CD4-positive, alpha-beta T cell treated with Interleukin-4 for 1 hour (primary cell): Measurements from ENCODE around the gene FARP2.
"Not testable (repeated sequence)": the region's sequence is repeated elsewhere in the genome, so short reads cannot be mapped to it uniquely, and the experiment has no call there.

Experiments
- DNase-seq, 2 donors: peaks; one replicate each; pipeline ENCODE4 v3.0.0-alpha.2; 2020 to 2022

Gene FARP2

DNA sequence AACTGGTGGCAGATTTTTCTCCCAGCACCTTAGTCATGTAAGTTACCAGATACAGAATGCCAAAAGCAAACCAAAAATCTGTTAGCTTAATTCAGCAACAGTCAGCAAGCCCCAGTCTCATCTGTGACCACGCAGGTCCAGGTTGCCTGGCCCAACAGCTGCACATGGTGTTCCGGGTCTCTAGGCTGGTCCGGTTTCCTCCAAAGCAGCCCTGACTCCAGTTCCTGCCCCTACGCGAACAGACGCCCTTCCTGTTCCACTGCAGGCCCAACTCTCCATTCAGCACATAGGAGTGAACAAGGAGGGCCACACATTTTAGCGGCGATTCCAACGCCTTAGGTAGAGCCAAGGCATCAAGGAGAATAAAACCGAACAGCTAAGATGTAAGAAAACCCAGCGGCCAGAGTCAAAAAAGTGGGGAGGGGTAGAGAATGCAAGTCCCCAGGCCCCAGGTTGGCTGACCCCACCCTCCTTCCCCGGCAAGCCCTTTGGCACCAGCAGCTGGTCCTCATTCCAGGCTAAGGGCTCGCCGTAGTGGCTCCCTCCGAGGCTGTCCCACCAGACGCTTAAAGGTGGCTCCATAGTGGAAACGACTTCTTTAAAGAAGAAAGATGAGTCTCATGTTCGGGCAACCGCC lies 150.8 kb downstream of the FARP2 start:
- DNase-seq, result no peak

DNA sequence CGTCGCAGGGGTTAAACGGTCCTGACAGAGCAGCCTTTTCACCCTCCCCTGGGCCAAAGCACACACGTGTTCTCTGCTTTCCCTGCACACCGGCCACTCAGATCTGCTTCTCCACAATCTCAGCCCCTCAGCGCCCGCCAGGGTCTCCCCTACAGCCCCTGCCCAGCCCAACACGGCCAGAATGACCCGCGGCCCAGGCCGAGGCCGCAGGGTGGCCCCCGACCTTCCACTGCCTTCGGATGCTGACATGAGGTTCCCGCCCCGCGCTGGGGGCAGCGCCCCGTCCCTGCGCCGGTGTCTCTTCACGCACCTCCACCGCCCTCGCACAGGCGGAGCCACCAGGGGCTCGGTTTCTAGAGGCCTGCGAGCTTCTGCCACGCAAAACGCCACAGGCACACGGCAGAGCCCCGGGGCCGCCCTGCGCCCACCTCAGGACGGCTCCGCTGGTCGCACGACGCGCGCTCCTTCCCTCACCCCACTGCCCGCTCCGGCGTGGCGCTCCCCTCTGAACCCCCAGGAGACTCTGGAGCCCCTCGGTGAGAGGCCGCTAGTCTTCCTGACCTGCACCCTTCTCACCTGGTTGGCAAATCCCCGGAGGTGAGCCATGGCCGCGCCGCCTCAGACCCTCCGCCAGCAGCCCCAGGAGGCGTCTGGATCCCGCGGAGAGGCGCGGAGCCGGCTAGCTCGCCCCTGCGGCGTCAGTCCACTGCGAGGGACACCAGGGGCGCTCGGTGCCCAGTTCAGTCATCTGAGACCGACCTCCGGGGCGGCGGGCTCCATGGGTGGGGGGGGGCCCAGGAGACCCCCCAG lies 151.6 kb downstream of the FARP2 start:
- peak; percentile 2 to 17 for DNase-seq

DNA sequence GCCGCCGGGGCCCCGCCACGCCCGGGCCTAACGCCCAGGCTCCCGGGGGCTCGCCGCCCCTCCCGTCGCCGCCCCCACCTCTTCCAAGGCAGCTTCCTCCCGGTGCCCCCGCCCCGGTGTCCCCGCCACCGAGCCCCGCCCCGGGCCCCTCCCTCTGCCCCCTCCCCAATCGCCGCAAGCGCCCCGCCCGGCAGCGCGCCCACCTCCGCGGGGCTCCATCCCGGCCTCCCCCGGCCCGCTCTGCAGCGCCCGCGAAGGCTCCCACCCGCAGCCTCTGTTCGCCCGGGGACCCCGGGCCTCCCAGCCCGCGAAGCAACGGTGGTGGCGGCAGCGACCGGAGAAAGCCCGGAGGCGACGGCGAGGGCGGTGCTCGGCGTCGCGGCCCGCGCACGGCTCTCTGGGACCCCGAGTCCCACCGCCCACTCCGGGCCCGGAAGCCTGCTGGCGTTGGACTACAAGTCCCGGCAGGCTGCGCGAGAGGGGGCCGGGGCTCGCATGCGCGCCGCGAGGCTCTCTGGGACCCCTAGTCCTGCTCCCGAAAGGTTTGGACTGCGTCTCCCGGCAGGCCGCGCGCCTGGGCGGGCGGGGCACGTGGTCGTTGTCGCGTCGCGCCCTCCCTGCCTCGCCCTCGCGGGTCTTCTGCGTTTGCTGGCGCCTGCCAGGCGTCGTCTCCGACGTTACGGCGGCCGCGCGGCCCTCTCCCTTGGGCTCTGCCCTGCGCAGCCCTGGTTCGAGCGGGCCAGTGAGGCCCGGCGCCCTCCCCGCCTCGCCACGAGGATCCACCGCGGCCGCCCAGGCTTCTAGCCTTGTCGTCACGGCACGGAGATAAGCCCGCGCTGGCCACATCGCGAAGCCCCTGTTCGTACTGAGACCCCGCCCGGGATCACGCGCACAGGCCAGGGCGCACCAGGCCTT lies 152.4 kb downstream of the FARP2 start, which contains the start of gene STK25:
STK25 (minus strand) TSS at position 345 of the 915 bp plus-strand sequence. CDS start 549 bp downstream, outside the sequence.
- DNase-seq, result peak; percentile 98

DNA sequence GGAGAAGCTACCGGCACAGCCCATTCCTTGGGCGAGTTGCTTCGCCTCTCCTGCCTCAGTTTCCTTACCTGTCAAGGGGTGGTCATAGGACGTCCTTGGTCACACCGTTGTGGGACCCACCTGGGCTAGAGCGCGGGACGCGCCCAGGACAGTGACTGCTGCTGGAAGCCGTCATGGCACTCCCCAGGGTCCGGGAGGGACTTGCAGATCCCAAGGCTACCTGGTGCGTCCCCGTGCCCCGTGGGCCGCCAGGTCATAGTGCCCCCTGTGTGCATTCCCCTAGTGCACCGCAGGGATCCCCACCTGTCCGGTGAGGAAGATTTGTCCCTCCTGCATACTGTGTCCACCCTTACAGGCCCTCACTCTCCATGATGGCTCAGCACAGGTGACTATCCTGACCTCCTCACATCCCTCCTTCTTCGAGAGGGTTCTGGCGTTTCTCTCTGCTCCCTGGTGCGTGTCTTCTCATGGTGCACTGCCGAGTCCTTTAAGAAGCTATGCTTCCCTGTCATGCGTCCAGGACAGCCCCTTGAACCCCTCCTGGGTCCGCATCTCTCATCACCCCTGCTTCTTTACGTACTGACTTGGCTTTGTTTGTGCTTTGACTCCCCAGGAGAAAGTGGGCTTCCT lies 153.2 kb downstream of the FARP2 start:
- DNase-seq, result no peak

DNA sequence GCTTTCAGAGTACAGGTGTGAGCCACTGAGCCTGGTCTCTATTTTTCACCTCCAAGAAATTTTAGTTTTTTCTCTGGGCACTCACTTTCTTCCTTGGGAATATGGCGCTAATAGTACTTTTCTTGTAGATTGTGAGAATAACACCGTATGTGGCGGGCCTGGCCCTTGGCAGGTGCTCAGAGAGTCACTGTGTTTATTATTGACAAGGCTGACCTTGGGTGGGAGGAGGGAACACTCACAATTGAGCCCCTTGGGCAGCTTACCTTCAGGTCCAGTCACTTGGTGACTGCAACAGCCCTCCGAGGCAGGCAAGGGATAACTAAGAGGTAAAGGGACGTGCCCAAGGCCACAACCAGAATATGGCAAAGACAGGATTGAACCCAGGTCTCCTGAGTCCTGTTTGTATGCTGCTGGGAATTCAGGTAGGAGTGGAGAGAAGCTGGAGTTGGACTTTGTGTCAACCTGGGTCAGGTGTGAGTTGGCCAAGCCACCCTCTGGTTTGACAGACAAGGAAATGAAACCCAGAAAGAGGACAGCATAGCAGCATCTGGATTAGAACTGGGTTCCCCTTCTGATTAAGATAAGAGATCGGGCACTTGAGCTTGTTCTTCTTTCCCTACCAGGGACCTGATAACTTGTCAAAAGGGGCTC lies 155.1 kb downstream of the FARP2 start:
- no peak for DNase-seq

DNA sequence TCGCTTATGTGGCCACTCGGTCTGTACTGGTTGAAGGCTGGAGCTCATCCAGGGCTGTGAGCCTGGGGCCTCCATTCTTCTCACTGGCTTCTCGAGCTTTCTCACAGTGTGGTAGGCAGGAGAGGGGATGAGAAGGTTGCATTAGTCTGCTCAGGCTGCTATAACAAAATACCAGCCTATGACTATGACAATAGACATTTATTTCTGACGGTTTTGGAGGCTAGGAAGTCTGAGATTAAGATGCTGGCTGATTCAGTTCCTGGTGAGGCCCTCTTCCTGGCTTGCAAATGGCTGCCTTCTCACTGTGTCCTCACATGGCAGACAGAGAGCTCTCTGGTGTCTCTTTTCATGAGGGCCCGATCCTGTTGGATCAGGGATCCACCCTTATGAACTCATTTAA lies 158.5 kb downstream of the FARP2 start:
- no peak for DNase-seq

DNA sequence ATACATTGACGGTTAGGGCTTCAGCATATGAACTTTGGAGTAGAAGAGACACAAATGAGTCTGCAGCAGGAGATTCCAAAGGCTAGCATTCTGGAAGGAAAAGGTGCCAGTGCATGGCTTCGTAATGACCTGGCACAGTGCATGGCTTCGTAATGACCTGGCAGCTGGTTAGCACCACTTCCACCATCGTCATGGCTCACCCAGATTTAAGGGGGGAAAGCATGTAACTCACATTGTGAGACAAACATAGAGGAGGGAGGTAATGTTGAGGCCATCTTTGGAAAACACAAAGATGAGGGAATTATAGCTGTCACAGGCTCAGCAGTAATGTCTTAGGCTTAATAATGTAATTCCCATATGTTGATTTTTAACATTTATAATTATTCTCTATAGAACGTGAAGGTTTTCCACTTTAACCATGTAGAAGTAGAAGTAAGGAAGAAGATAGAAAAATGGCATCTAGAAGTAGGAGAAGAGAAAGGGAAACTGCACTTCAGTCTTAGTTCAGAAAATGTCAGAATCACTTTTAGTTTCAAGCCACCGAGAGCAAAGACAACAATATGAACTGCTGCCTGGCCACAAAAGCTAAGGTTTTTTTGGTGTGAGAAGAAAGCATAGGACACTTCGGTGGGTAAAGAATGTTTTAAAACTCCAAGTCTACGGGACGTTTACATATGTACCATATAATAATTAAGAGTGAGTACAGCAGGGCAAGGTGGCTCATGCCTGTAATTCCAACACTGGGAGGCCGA lies 159.1 kb downstream of the FARP2 start:
- no peak for DNase-seq

DNA sequence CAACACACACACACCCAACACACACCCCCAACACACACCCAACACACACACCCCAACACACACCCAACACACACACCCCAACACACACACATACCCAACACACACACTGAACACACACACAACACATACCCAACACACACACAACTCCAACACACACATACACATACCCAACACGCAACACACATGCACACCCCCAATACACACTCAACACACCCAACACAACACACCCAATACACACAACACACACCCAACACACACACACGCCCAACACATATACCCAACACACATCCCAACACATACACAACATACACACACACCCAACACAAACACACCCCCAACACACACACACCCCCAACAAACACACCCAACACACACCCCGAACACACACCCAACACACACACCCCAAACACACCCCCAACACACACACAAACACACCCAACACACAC lies 160.5 kb downstream of the FARP2 start:
- no peak for DNase-seq

DNA sequence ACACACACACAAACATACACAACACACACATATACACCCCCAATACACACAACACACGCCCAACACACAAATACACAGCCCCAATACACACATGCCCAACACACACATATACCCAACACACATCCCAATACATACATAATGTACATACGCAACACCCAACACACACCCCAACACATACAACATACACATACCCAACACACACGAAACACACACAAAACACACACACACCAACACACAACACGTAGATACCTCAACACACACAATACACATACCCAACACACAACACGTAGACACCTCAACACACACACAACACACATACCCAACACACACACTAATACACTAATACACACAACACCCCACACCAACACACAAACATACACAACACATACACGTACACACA lies 161.2 kb downstream of the FARP2 start:
- no peak for DNase-seq

DNA sequence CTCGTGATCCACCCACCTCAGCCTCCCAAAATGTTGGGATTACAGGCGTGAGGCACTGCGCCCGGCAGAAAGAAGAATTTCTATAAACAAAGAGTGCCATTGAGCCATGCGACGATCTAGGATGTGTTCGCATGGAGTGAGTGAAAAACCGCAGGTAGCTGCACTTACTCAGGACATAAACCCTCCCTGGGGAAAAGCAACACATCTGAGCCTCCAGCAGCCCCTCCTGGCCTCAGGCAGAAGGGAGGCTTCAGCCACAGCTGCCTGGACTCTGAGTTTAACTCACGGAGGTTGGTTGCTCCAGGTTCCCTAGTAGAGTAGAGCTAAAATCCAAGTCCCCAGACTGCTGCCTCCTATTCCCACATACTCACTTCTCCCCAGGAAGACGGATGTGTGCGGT lies 163.6 kb downstream of the FARP2 start:
- DNase-seq, result no peak

DNA sequence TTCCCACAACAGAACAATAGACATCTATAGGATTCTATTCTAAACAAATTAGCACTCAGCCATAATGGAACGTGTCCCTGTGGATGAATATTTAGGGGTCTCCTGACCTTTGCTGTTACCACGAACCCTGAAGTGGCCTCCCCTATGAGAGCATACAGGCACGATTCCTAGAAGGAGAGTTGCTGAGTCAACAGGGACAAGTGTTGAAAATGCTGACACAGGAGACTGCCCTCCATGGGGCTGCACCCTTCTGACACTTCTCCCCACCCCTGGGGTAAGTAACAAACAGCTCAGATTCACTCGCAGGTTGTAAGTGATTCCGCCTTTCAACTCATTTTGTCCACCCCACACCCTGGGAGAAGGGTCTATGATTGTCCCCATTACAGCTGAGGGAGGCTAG lies 166.4 kb downstream of the FARP2 start:
- DNase-seq, result no peak

DNA sequence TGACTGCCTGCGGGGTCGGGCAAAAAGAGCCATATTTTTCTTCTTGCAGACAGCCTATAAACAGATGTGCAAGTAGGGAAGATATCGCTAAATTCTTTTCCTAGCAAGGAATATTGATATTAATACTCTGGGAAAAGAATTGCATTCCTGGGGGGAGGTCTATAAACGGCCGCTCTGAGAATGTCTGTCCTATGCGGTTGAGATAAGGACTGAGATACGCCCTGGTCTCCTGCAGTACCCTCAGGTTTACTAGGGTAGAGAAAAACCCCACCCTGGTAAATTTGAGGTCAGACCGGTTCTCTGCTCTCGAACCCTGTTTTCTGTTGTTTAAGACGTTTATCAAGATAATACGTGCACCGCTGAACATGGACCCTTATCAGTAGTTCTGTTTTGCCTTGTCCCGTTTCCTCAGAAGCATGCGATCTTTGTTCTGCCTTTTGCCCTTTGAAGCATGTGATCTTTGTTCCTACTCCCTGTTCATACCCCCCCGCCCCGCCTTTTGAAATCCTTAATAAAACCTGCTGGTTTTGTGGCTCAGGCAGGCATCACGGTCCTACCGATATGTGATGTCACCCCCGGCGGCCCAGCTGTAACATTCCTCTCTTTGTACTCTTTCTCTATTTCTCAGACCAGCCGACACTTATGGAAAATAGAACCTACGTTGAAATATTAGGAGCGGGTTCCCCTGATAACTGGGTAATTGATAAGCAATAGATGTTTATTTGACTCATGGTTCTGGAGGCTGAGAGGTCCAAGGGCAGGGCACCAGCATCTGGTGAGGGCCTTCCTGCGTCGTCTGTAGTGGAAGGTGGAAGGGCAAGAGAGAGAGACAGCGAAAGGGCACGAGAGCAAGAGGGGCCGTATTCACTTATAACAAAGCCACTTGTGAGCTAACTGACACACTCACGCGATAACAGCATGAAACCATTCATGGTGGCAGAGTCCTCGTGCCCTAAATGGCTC lies 170.0 kb downstream of the FARP2 start:
- not testable (repeated sequence) for DNase-seq

DNA sequence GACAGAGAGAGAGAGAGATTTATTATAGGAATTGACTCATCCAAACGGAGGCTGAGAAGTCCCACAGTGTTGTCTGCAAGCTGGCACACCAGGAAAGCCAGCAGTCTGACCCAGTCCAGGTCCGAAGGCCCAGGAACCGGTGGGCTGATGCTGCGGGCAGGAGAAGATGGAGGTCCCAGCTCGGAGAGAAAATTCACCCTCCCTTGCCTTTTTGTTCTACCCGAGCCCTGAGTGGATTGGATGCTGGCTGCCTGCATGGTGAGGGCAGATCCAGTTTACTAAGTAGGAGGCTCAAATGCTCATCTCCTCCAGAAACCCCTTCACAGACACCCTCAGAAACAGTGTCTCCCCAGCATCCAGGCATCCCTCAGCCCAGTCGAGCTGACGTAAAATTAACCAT lies 174.5 kb downstream of the FARP2 start:
- DNase-seq, result no peak

DNA sequence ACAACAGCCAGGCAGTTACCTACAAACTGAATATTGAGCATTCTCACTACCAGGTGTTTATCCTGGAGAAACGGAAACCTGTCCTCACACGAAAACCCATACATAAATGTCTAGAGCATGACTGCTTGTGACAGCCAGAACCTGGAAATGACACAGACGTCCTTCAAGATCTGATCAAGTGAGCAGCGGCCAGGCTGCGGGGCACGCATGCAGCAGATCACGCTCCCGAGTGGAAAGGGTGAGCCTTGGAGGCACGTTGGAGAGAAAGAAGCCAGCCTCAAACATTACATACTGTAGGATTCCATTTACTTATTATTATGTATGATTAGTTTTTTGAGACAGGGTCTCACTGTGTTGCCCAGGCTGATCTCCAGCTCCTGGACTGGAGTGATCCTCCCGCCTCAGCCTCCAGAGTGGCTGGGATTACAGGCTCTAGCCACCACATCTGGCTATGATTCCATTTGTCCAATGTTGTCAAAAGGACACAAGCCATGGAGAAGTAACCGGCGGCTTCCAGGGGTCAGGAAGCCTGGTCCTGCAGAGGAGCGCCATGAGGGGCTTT lies 175.2 kb downstream of the FARP2 start:
- no peak for DNase-seq

DNA sequence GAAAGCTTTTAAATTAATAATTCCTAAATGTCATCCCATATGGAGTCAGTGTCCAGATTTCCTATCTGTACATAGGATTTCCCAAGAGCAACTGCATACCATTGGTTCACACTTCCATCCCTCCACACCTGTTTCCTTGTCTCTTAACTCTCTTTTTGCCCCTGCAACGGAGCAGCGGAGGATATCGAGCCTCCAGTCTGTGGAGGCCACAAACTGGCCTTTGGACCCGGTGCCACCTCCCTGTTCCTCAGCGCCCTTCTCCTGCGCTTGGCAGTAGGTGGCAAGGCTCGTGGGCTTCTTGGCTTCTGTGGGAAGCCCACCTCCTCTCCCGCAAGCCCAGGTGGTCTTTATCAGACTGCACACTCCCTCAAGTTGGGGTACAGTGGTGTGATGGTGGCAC lies 176.1 kb downstream of the FARP2 start:
- no peak for DNase-seq

DNA sequence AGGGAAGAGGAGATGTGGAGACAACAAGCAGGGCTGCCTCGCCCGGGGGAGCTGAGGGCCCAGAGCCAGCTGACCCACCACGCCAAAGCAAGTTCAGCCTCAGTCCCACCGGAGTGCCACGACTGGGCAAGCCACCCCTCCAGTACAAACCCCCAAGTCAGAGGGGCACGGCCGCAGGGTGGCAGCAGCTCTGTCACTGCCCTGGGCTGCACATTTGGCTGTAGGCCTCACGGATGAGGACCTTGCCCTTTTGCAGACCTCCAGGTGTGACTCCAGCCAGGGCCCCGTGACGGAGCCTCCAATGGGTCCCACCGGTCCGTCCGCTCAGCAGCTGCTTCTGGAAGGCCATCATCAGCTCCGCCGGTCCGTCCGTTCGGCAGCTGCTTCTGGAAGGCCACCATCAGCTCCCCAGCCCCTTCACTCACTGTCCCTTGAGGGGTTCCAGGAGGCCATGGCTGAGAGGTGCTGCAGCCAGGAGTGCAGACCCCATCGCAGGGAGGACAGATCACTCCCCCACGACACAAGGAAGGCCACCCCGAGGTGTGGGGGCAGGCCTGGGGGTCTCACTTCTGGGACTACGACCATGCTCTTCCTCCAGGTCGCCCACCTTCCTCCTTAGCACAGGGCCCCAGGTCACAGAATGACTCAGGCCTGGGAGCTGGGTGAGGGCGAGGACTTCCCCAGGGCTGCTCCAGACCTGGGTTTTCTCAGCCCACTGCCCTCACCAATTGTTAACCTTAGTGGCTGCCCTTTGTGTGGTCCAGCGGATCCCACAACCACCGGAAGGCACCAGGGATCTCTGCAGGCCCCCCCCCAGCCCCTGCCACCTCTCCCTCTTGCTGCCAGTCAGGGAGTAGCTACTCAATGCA lies 176.9 kb downstream of the FARP2 start:
- DNase-seq, result no peak

DNA sequence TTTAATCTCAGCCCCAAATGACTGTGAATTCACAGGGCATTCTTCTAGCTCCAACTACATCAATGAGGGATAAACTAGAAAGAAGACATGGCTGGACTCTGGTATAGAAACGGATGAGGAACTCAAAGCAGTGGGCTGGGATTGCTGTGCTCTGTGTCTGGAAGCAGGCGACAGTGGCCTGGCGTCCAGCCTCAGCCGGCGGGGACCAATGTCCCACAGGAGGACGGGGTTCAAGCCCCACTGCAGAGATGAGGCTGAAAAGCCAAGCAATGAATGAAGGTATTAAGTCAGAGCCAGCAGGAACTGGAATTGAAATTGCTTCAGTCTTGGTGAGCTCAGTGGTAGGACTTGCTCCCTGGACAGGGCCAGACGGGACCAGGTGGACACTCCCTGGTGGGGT lies 178.2 kb downstream of the FARP2 start:
- no peak for DNase-seq

DNA sequence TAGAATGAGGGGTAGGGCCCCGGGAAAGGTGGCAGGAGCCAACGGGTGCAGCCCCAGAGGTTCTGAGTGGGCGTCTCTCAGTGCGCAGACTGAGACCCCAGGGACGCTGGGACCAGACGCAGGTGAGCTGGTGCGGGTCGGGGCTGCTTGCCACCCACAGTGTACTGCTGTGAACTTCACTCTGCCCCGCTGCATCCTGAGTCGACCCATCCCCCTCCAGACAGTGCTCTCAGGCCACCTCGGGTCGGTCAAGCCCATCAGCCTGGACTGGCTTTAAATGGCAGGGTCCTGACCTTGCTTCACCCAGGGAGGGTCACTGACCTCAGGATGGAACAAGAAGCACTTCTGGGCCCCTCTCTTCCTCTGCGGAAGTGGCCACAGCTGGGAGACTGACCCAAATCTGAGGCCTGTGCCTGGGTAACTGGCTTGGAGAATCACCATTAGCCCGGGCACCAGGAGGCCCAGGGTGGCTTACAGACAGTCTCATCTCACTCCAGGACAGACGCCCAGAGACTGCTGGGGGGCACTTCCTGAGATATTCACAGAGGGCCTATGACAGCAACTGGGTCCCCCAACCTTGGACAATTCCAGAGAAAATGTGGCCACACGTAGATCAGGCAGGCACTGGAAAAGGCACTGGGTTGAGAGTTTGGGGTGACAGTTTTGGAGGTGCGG lies 178.8 kb downstream of the FARP2 start:
- no peak for DNase-seq
